ENCODE data around the gene CHRNA9. TPM values are rescaled to one million over a fixed set of nuclear protein-coding genes. Genes with fewer than 3 reads are reported as not detected.

CHRNA9 gene
- total RNA-seq, 3 donors from 2014 or later (not counting 1 experiment from before 2014, with no cell fraction given) = not detected

GRCh38 chr4:40373636-40374035, 38.5 kb downstream of the CHRNA9 start:
- intact Hi-C loops (cut with micrococcal nuclease) = no loop called here
- Mint-ChIP-seq H3K27me3 (ENCODE audit: low read depth in 2 of 2) (no peaks in the 10 kb centered on the region), H3K36me3 (no peaks in the 10 kb centered on the region), H3K9me3 (no peaks in the 10 kb centered on the region), H3K4me1 (no peaks in the 10 kb centered on the region), H3K27ac (no peak overlapping the region), H3K4me3 (no peak overlapping the region)
- no peak overlapping the region for H3K27ac ChIP-seq (ENCODE audit: low read length)
- H3K4me3 ChIP-seq (ENCODE audit: low read length) = no peak overlapping the region
- H3K4me1 ChIP-seq (ENCODE audit: control insufficient read depth, insufficient read depth, low read length) = no peaks in the 10 kb centered on the region
- DNase-seq = no peak
- no peaks in the 10 kb centered on the region for H3K27me3 ChIP-seq (ENCODE audit: control insufficient read depth, insufficient read depth, low read length)
- 94% methylated on average over 2 of the region's 3 CpGs for WGBS (ENCODE audit: insufficient coverage)
- H3K9me3 ChIP-seq (ENCODE audit: control insufficient read depth, insufficient read depth, low read length) = no peaks in the 10 kb centered on the region
- no peak for TF ChIP-seq CTCF (IDR thresholded peaks at IDR 0.05)
- no peak for ATAC-seq
- H3K36me3 ChIP-seq (ENCODE audit: control insufficient read depth, insufficient read depth, low read length) = no peaks in the 10 kb centered on the region

- no peak overlapping the region for H3K27ac ChIP-seq (ENCODE audit: low read length)
- Mint-ChIP-seq H3K4me1 (no peaks in the 10 kb centered on the region), H3K4me3 (no peak overlapping the region), H3K9me3 (no peaks in the 10 kb centered on the region), H3K36me3 (no peaks in the 10 kb centered on the region), H3K27me3 (ENCODE audit: low read depth in 2 of 2) (no peaks in the 10 kb centered on the region), H3K27ac (no peak overlapping the region)
- intact Hi-C loops (cut with micrococcal nuclease) = no loop called here
- no peak for TF ChIP-seq CTCF (IDR thresholded peaks at IDR 0.05)
- no peak overlapping the region for H3K4me3 ChIP-seq (ENCODE audit: low read length)
- ATAC-seq (no peak), DNase-seq (no peak)
- no peaks in the 10 kb centered on the region for H3K4me1 ChIP-seq (ENCODE audit: control insufficient read depth, insufficient read depth, low read length)
- H3K9me3 ChIP-seq (ENCODE audit: control insufficient read depth, insufficient read depth, low read length) = no peaks in the 10 kb centered on the region
- WGBS (ENCODE audit: insufficient coverage) = 94% methylated on average over 10 of the region's 10 CpGs
- H3K36me3 ChIP-seq (ENCODE audit: control insufficient read depth, insufficient read depth, low read length) = no peaks in the 10 kb centered on the region
- H3K27me3 ChIP-seq (ENCODE audit: control insufficient read depth, insufficient read depth, low read length) = no peaks in the 10 kb centered on the region
Observed at GRCh38 chr4:40375095-40375494, 40.0 kb downstream of the CHRNA9 start.

- H3K36me3 ChIP-seq (ENCODE audit: control insufficient read depth, insufficient read depth, low read length) = no peaks in the 10 kb centered on the region
- H3K9me3 ChIP-seq (ENCODE audit: control insufficient read depth, insufficient read depth, low read length) = no peaks in the 10 kb centered on the region
- no peak overlapping the region for H3K27ac ChIP-seq (ENCODE audit: low read length)
- H3K4me1 Mint-ChIP-seq = no peaks in the 10 kb centered on the region
- DNase-seq = no peak
- WGBS (ENCODE audit: insufficient coverage) = 97% methylated on average over 2 of the region's 2 CpGs
- H3K9me3 Mint-ChIP-seq = no peaks in the 10 kb centered on the region
- no peak overlapping the region for H3K4me3 ChIP-seq (ENCODE audit: low read length)
- H3K36me3 Mint-ChIP-seq = no peaks in the 10 kb centered on the region
- no peak overlapping the region for H3K4me3 Mint-ChIP-seq
- no peak for ATAC-seq
- no peaks in the 10 kb centered on the region for H3K4me1 ChIP-seq (ENCODE audit: control insufficient read depth, insufficient read depth, low read length)
- intact Hi-C loops (cut with micrococcal nuclease) = no loop called here
- H3K27me3 Mint-ChIP-seq (ENCODE audit: low read depth in 2 of 2) = no peaks in the 10 kb centered on the region
- H3K27me3 ChIP-seq (ENCODE audit: control insufficient read depth, insufficient read depth, low read length) = no peaks in the 10 kb centered on the region
- TF ChIP-seq CTCF (IDR thresholded peaks at IDR 0.05) = no peak
- H3K27ac Mint-ChIP-seq = no peak overlapping the region
Observed at GRCh38 chr4:40375620-40376019, 40.5 kb downstream of the CHRNA9 start.
